ENCODE results near the gene REPS2. TPM values are rescaled to one million over a fixed set of nuclear protein-coding genes. Genes with fewer than 3 reads are reported as not detected.
A peak's percentile ranks its signal among the peaks of the same experiment; 100 is the strongest.

The REPS2 gene
- total RNA-seq, 2 donors from 2014 or later, result 10.5 to 13.7 TPM

GRCh38 chrX:17062065-17062464 is 115.6 kb downstream of the REPS2 start:
- DNase-seq, result no peak

GRCh38 chrX:17065100-17065499 is 118.6 kb downstream of the REPS2 start:
- intact Hi-C loops (cut with DNase I), result no loop called here
- ATAC-seq (no peak), DNase-seq (no peak)

More at GRCh38 chrX:17062065-17062464, 115.6 kb downstream of the REPS2 start:
- intact Hi-C loops (cut with DNase I), result no loop called here
- ATAC-seq, result no peak

- intact Hi-C loops (cut with DNase I), result no loop called here
- ATAC-seq (no peak), DNase-seq (no peak)
These were observed 121.1 kb downstream of the REPS2 start for GRCh38 chrX:17067534-17067933.

GRCh38 chrX:17072301-17072700 is 125.8 kb downstream of the REPS2 start:
- DNase-seq (no peak), ATAC-seq (no peak)
- intact Hi-C loops (cut with DNase I), result no loop called here

GRCh38 chrX:17072721-17073230 is 126.3 kb downstream of the REPS2 start:
- ATAC-seq, result no peak
- no peak for DNase-seq
- intact Hi-C loops (cut with DNase I), result no loop called here

GRCh38 chrX:17075004-17075403 is 128.5 kb downstream of the REPS2 start:
- intact Hi-C loops (cut with DNase I), result no loop called here
- no peak for DNase-seq
- no peak for ATAC-seq

GRCh38 chrX:17077361-17077760 is 130.9 kb downstream of the REPS2 start:
- ATAC-seq (no peak), DNase-seq (no peak)
- intact Hi-C loops (cut with DNase I), result no loop called here

GRCh38 chrX:17078031-17078720 is 131.7 kb downstream of the REPS2 start:
- intact Hi-C loops (cut with DNase I), result no loop called here
- no peak for DNase-seq
- ATAC-seq, result peak; percentile 40 to 59

GRCh38 chrX:17081511-17081910 is 135.1 kb downstream of the REPS2 start:
- no peak for DNase-seq
- ATAC-seq, result no peak
- intact Hi-C loops (cut with DNase I), result no loop called here

- ATAC-seq, result no peak
- DNase-seq, result no peak
- intact Hi-C loops (cut with DNase I), result no loop called here
These were observed 135.5 kb downstream of the REPS2 start for GRCh38 chrX:17081968-17082367.

GRCh38 chrX:17082831-17083230 is 136.4 kb downstream of the REPS2 start:
- intact Hi-C loops (cut with DNase I), result no loop called here
- ATAC-seq, result no peak
- DNase-seq, result no peak

GRCh38 chrX:17086317-17086716 is 139.9 kb downstream of the REPS2 start:
- ATAC-seq (no peak), DNase-seq (no peak)
- intact Hi-C loops (cut with DNase I), result no loop called here

- DNase-seq (no peak), ATAC-seq (no peak)
- intact Hi-C loops (cut with DNase I), result no loop called here
These were observed 148.7 kb downstream of the REPS2 start for GRCh38 chrX:17095161-17095560.

- ATAC-seq, result peak in 1 of 2 donors; percentile 41
- intact Hi-C loops (cut with DNase I), result no loop called here
- DNase-seq, result no peak
These were observed 152.2 kb downstream of the REPS2 start for GRCh38 chrX:17098516-17099247.

- intact Hi-C loops (cut with DNase I), result no loop called here
- no peak for ATAC-seq
- no peak for DNase-seq
These were observed 158.0 kb downstream of the REPS2 start for GRCh38 chrX:17104433-17104832.

GRCh38 chrX:17120816-17121215 is 174.4 kb downstream of the REPS2 start:
- ATAC-seq (no peak), DNase-seq (no peak)
- intact Hi-C loops (cut with DNase I), result no loop called here

- intact Hi-C loops (cut with DNase I), result no loop called here
- ATAC-seq, result no peak
- no peak for DNase-seq
These were observed 207.5 kb downstream of the REPS2 start for GRCh38 chrX:17154001-17154400.

GRCh38 chrX:17160975-17161374 is 214.5 kb downstream of the REPS2 start:
- ATAC-seq, result no peak
- DNase-seq, result no peak
- intact Hi-C loops (cut with DNase I), result no loop called here

- no peak for ATAC-seq
- intact Hi-C loops (cut with DNase I), result no loop called here
- no peak for DNase-seq
These were observed 215.5 kb downstream of the REPS2 start for GRCh38 chrX:17161991-17162390.

GRCh38 chrX:17164079-17164478 is 217.6 kb downstream of the REPS2 start:
- ATAC-seq (no peak), DNase-seq (no peak)
- intact Hi-C loops (cut with DNase I), result no loop called here

- DNase-seq, result no peak
- intact Hi-C loops (cut with DNase I), result no loop called here
- ATAC-seq, result no peak
These were observed 218.5 kb downstream of the REPS2 start for GRCh38 chrX:17164941-17165340.
